Central memory CD8-positive, alpha-beta T cell (primary cell): Measurements from ENCODE around the gene MTUS2.
A peak's percentile ranks its signal among the peaks of the same experiment; 100 is the strongest.

ENCODE experiments used
- ATAC-seq: fragments of 150-1000 bp; cut with Tn5 transposase; replicated peaks from 2 replicates; pipeline ENCODE4 v1.10.0; 2022; ENCODE audit warnings: mild to moderate bottlenecking, moderate FRiP score, moderate number of reproducible peaks; ENCODE audit not compliant: poor library complexity, severe bottlenecking; ENCODE audit errors: extremely low read depth
- DNase-seq, 2 donors: peaks; one replicate each; pipeline ENCODE4 v3.0.0; 2021; ENCODE audit warnings: low spot score in 2 of 2
- H3K27ac Mint-ChIP-seq: one replicate; pipeline ENCODE4 v1.8.0; 2022; ENCODE audit warnings: low read depth, mild to moderate bottlenecking, moderate library complexity, mixed read lengths
- H3K27me3 Mint-ChIP-seq: one replicate; pipeline ENCODE4 v1.8.0; 2022; ENCODE audit warnings: mixed read lengths
- H3K36me3 Mint-ChIP-seq: one replicate; pipeline ENCODE4 v1.8.0; 2022; ENCODE audit warnings: mild to moderate bottlenecking, moderate library complexity, mixed read lengths; ENCODE audit not compliant: insufficient read depth
- H3K4me1 Mint-ChIP-seq: one replicate; pipeline ENCODE4 v1.8.0; 2022; ENCODE audit warnings: mixed read lengths
- H3K4me3 Mint-ChIP-seq: one replicate; pipeline ENCODE4 v1.8.0; 2022; ENCODE audit warnings: mild to moderate bottlenecking, moderate library complexity, mixed read lengths
- H3K9me3 Mint-ChIP-seq: one replicate; pipeline ENCODE4 v1.8.0; 2022; ENCODE audit warnings: mixed read lengths

Gene MTUS2

GRCh38 chr13:28820099-28821051, at the start of gene MTUS2:
Gene MTUS2 (plus strand): TSS chr13:28820339.
- H3K27me3 Mint-ChIP-seq, result peaks cover 67% of the 10 kb centered on the region
- no peak for ATAC-seq
- no peaks in the 10 kb centered on the region for H3K4me1 Mint-ChIP-seq
- H3K36me3 Mint-ChIP-seq, result no peaks in the 10 kb centered on the region
- H3K4me3 Mint-ChIP-seq, result peak within 1 kb of the TSS; percentile 49
- H3K27ac Mint-ChIP-seq, result no peak within 1 kb of the TSS
- DNase-seq, result no peak
- H3K9me3 Mint-ChIP-seq, result peaks cover 7% of the 10 kb centered on the region

GRCh38 chr13:28778308-28779215, 41.6 kb upstream of the MTUS2 start:
- Mint-ChIP-seq H3K9me3 (peaks cover 8% of the 10 kb centered on the region), H3K4me3 (no peak overlapping the region), H3K36me3 (peaks cover 2% of the 10 kb centered on the region), H3K27ac (no peak overlapping the region), H3K27me3 (peaks cover 62% of the 10 kb centered on the region), H3K4me1 (no peaks in the 10 kb centered on the region)
- no peak for ATAC-seq
- no peak for DNase-seq

DNA sequence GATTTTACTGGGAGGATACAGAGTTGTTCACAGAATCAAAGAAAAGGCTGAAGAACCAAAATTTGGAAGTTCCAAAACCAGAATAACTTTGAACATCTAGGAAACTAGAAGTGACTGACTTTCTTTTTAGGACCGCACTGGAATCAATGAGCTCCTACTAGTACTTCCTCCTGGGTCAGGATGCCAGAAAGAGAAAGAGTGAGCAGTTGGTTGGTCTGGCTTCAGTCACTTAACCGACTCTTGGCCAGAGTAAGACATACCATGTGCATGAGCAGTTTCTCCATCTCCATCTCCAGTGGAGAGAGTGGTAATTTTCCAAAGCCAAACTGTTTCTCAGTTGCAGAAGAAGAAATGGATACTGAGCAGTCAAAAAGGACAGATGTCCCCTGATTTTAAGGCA, 27.1 kb upstream of the MTUS2 start:
- no peaks in the 10 kb centered on the region for H3K4me1 Mint-ChIP-seq
- H3K36me3 Mint-ChIP-seq, result peaks cover 2% of the 10 kb centered on the region
- H3K27ac Mint-ChIP-seq, result no peak overlapping the region
- ATAC-seq (no peak), DNase-seq (no peak)
- H3K4me3 Mint-ChIP-seq, result no peak overlapping the region
- H3K27me3 Mint-ChIP-seq, result peaks cover 56% of the 10 kb centered on the region
- H3K9me3 Mint-ChIP-seq, result no peaks in the 10 kb centered on the region

- H3K9me3 Mint-ChIP-seq, result no peaks in the 10 kb centered on the region
- ATAC-seq, result no peak
- H3K4me1 Mint-ChIP-seq, result no peaks in the 10 kb centered on the region
- H3K27me3 Mint-ChIP-seq, result peaks cover 58% of the 10 kb centered on the region
- peaks cover 2% of the 10 kb centered on the region for H3K36me3 Mint-ChIP-seq
- no peak for DNase-seq
- no peak overlapping the region for H3K27ac Mint-ChIP-seq
- no peak overlapping the region for H3K4me3 Mint-ChIP-seq
These were observed 25.7 kb upstream of the MTUS2 start for GRCh38 chr13:28794396-28794795.

GRCh38 chr13:28796938-28797257, 23.2 kb upstream of the MTUS2 start:
- H3K4me3 Mint-ChIP-seq, result no peak overlapping the region

GRCh38 chr13:28805193-28805819, 14.8 kb upstream of the MTUS2 start:
- Mint-ChIP-seq H3K36me3 (no peaks in the 10 kb centered on the region), H3K27me3 (peaks cover 25% of the 10 kb centered on the region), H3K4me3 (no peak overlapping the region), H3K9me3 (peaks cover 17% of the 10 kb centered on the region), H3K27ac (no peak overlapping the region), H3K4me1 (no peaks in the 10 kb centered on the region)
- DNase-seq (no peak), ATAC-seq (no peak)

More at GRCh38 chr13:28796938-28797257, 23.2 kb upstream of the MTUS2 start:
- no peaks in the 10 kb centered on the region for H3K4me1 Mint-ChIP-seq
- peaks cover 38% of the 10 kb centered on the region for H3K27me3 Mint-ChIP-seq
- no peak for ATAC-seq
- peaks cover 2% of the 10 kb centered on the region for H3K36me3 Mint-ChIP-seq
- H3K27ac Mint-ChIP-seq, result no peak overlapping the region
- no peak for DNase-seq
- H3K9me3 Mint-ChIP-seq, result no peaks in the 10 kb centered on the region

- H3K9me3 Mint-ChIP-seq, result peaks cover 7% of the 10 kb centered on the region
- ATAC-seq, result no peak
These were observed 2.9 kb upstream of the MTUS2 start for GRCh38 chr13:28817204-28817603.

DNA sequence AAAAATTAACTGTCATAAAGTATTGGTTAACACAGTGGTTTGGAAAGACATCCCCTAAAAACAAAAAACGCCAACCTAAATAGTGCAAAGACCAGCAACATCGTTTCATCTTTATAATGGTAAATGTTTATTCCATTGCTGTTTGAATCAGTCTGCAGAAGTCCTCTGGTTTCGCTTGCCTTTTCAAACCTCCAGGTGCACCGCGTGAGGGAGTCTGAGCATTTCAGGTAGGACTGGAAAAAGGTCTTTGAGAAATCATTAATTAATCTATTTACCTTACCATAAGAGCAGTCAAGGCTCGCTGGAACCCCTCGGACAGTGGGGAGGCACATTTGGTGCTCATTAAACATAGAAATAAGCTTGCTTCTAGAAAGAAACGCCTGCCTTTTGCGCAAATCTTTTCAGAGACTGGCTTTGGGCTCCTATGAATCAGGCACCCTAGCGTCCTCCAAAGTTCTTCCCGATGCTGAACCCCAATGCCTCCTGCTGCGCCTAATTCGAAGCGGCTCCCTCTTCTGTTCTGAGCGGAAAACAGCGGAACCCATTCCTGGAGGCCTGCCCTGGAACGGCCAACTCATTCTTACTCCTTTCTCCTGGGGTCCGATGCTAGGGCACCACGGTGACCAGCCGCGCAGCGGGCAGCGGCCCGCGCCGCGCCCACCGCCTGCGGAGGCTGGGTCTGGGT, 951 bp upstream of the MTUS2 start:
- DNase-seq (no peak), ATAC-seq (no peak)
- H3K9me3 Mint-ChIP-seq, result peaks cover 7% of the 10 kb centered on the region
- H3K27ac Mint-ChIP-seq, result no peak overlapping the region
- no peak overlapping the region for H3K4me3 Mint-ChIP-seq
- H3K36me3 Mint-ChIP-seq, result no peaks in the 10 kb centered on the region
- peaks cover 55% of the 10 kb centered on the region for H3K27me3 Mint-ChIP-seq
- no peaks in the 10 kb centered on the region for H3K4me1 Mint-ChIP-seq

More at GRCh38 chr13:28817204-28817603, 2.9 kb upstream of the MTUS2 start:
- Mint-ChIP-seq H3K36me3 (no peaks in the 10 kb centered on the region), H3K4me3 (no peak overlapping the region), H3K4me1 (no peaks in the 10 kb centered on the region), H3K27me3 (peaks cover 35% of the 10 kb centered on the region), H3K27ac (no peak overlapping the region)
- DNase-seq, result no peak

DNA sequence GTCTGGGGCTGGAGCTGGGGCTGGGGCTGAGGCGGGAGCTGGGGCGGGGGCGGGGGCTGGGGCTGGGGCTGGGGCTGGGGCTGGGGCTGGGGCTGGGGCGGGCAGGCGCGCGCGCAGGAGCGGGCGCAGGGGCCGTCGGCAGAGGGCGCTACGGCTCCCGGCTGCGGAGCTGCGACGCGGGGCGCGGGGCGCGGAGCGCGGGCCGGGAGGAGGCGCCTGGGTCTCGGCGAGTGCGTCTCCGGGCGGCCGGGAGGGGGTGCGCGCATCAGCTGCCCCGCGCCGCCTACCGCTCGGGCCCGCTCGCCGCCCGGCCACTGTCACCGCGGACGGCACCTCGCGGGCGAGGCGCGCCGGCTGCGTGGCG, 422 bp upstream of the MTUS2 start:
- ATAC-seq, result no peak
- Mint-ChIP-seq H3K9me3 (peaks cover 7% of the 10 kb centered on the region), H3K4me3 (no peak overlapping the region), H3K36me3 (no peaks in the 10 kb centered on the region), H3K27ac (no peak overlapping the region), H3K27me3 (peaks cover 60% of the 10 kb centered on the region), H3K4me1 (no peaks in the 10 kb centered on the region)
- DNase-seq, result no peak

GRCh38 chr13:28822151-28822550, 2.0 kb downstream of the MTUS2 start:
- Mint-ChIP-seq H3K27me3 (peaks cover 66% of the 10 kb centered on the region), H3K4me3 (no peak overlapping the region), H3K9me3 (peaks cover under 1% of the 10 kb centered on the region), H3K36me3 (no peaks in the 10 kb centered on the region), H3K4me1 (no peaks in the 10 kb centered on the region), H3K27ac (no peak overlapping the region)
- no peak for DNase-seq
- ATAC-seq, result no peak

DNA sequence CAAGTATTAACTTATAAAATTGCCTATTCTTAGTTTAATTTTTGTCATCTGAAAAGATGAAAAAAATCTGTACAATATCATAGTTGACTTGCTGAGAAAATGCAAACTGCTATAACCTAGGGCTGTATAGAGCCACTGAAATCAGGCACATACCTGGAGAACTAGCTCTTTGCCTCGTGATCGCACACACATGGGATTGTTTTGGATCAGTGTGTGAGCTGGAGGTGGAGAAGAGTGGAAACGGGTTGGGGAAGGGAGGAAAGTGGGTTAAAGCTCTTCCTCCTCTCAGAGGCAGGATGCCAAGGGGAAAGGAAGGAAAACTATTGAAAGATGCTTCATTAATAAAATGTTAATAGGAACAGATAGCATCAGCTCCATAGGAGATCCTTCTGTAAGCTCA, 2.7 kb downstream of the MTUS2 start:
- no peaks in the 10 kb centered on the region for H3K9me3 Mint-ChIP-seq
- H3K4me3 Mint-ChIP-seq, result no peak overlapping the region
- H3K27me3 Mint-ChIP-seq, result peaks cover 59% of the 10 kb centered on the region
- H3K4me1 Mint-ChIP-seq, result no peaks in the 10 kb centered on the region
- ATAC-seq, result no peak
- DNase-seq, result no peak
- no peaks in the 10 kb centered on the region for H3K36me3 Mint-ChIP-seq
- no peak overlapping the region for H3K27ac Mint-ChIP-seq

- Mint-ChIP-seq H3K27ac (no peak overlapping the region), H3K4me1 (no peaks in the 10 kb centered on the region), H3K27me3 (peaks cover 55% of the 10 kb centered on the region), H3K4me3 (no peak overlapping the region), H3K9me3 (peaks cover 9% of the 10 kb centered on the region), H3K36me3 (no peaks in the 10 kb centered on the region)
- DNase-seq, result no peak
- ATAC-seq, result no peak
These were observed 5.2 kb downstream of the MTUS2 start for GRCh38 chr13:28825379-28825778.
